NCI-H2107 treated with DMSO at 0.1 percent for 48 hours (cell line): Measurements from ENCODE around the gene TMEM184A.

Experiments used
- DNase-seq: peaks from one replicate; lab custom pipeline; 2025; ENCODE audit not compliant: unreplicated experiment; lab: John Stamatoyannopoulos, UW

The TMEM184A gene

GRCh38 chr7:1569016-1569415, 13.0 kb upstream of the TMEM184A start:
- DNase-seq: peak; percentile 7

GRCh38 chr7:1567896-1568510, 12.0 kb upstream of the TMEM184A start:
- DNase-seq: no peak

DNA sequence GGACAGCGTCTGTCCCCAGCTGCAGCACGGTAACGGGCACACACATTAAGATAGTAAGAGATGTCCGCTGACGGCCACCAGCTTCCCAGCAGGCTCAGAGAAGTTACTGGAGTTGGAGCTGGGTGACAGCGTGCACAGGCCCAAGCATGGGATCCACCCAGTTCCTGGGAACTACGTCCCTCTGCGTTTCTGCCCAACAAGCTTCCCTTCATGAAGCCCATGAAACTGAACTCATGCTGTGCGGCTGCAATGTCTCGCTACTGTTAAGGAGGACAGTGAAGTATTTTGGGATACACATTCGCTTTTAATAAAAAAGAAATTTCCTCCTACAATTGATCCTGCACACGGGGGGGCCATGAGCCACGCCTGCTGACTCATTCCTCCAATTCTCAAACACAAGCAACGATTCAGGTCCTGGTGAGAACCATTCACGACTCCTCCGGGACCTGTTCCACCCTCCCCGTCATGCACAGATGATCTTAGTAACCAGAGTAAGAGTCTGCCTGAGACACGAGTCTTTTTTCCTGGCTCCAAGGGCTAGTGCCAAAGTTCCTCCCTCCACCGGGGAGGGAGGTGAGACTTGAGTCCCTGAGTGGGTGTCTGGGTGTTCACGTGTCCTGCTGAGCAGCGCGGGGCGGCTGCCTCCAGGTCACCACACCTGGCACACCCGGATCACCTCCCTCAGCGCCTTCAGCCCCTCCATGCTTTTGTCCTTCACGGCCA, 11.2 kb upstream of the TMEM184A start:
- DNase-seq: no peak

DNA sequence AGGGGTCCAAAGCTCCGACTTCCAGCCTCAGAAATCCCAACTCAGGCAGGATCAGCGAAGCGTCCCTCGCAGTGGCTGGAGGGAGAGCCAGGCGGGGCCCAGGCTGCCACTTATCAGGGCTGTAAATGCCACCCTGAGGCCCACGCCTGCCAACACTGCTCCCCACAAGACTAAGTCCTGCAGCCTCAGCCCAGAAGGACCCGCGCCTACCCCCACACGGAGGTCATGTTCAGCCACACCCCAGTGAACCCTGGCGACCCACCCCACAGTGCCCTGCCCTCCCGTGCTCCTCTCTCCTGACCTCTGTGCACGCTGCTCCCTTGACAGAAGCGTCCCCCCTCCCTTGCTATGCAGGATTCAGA, 10.7 kb upstream of the TMEM184A start:
- no peak for DNase-seq

- no peak for DNase-seq
Observed at GRCh38 chr7:1564603-1565022, 8.6 kb upstream of the TMEM184A start.

- no peak for DNase-seq
Observed at GRCh38 chr7:1563981-1564602, 8.1 kb upstream of the TMEM184A start.

DNA sequence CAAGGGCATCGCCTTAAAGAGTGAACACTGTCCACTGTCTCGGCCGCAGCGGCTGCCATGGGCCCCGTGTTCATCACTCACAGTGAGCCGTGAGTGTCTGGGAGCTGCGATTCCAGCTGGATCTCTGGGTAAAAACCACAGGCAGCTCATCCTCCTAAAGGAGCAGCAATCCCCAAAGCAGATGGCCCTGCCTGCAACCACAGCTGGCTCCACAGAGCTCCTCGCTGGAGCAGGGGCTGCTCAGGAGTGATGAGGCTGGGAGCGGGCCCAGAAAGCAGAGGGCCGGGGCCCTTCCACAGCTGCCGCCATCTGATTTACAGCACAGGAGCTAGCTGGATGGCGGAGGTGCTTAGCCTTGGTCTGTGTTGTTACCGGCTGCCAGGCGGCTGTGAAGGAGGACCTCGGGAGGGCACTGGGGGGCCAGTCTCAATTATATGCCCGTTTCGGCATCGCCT, 6.6 kb upstream of the TMEM184A start:
- DNase-seq: no peak

DNA sequence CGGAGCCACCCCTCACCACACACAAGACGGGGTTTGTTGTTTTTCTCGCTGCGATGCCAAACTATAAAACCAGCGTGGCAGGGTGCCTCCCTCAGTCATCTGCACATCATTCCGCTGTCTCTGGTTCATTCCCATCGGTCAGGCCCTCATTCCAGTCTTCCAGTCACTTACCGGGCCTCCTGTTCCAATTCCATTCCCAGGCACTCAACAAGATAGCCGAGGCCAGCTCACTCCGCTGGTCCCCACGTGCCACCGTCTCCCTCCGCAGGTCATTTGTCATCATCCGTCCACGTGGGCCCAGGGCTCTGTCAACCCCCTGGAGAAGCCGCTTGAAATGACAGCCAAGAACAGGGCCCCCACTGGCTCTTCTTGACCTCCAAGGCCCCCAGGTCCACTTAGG, 6.1 kb upstream of the TMEM184A start:
- DNase-seq: no peak

- no peak for DNase-seq
Observed at GRCh38 chr7:1561036-1561940, 5.3 kb upstream of the TMEM184A start.

GRCh38 chr7:1560620-1561031, 4.6 kb upstream of the TMEM184A start:
- no peak for DNase-seq

DNA sequence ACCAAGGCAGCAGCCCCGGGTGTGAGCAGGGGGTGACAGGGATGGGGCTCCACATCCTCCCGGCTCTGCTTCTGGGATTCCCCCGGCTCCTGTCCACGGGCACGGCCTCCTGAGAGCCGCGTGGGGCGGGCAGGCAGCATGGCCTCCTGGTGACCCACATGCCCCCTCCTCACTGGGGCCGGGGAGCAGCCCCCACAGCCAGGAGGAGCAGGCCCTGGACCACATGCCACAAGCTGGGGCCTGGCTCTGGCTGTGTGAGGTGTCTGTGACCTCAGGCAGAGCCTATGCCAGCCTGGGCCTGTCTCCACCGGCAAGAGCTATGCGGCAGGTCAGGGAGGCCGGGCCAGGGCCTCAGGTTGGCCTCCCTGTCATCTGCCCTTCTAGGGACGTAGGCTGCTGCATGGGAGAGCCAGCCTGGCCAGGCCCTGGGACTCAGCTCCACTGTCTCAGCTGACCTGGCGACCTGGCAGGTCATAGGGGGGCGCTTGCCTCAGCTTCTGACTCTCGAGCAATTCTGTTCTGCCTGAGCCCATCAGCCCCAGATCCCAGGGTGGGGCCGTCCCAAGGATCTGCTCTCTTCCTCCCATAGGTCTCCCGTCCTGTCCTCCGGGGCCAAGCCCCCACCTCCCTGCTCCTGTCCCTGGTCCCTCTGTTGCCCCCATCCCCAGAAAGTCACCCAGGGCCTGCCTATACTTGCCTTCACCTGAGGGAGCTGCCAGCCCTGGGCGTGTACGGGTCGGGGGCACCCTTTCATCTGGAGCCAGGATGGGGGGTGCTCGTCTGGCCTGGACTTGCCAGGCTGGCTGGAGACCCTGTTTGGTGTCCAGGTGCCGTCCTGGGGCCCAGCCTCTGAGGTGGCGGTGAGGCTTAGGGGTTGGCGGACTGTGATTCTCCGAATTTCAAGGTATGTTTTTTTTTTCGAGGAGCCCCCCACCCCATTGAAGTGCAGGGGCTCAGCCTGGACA, 3.9 kb upstream of the TMEM184A start:
- DNase-seq: no peak

DNA sequence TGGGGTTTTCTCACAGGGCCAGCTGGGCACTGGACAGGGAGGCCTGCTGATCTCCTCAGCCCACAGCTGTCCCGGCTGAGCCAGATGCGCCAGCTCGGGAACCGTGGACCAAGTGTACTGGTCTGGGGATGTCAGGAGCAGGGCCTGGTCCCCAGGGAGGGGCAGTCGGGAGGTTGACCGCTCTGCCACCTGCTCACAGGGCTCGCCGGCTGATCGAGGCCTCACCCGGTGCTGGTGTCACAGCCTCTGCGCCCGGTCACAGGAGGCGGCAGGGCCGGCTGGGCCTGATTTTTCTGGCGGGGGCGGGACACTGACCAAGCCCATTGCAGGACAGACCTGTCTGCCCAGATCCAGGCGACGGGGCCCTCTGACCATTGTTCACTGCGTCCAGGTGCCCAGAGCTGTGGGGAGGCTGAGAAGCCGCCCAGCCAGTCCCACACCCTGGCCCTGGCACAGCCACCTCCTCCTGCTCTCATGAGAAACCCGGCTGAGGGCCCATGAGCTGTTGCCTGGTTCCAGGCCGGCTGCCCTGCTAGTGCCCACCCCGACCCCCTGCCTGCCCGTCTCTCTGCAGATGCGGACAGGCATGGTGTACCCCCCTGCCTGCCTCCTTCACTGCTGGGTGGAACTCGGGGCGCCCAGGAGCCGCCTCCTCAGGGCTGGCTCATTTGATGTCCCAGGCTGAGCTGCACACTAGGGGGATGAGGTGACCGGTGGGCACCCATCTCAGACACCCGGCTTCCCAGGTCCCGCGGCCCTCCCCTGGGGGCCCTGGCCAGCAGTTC, 3.0 kb upstream of the TMEM184A start:
- DNase-seq: no peak

DNA sequence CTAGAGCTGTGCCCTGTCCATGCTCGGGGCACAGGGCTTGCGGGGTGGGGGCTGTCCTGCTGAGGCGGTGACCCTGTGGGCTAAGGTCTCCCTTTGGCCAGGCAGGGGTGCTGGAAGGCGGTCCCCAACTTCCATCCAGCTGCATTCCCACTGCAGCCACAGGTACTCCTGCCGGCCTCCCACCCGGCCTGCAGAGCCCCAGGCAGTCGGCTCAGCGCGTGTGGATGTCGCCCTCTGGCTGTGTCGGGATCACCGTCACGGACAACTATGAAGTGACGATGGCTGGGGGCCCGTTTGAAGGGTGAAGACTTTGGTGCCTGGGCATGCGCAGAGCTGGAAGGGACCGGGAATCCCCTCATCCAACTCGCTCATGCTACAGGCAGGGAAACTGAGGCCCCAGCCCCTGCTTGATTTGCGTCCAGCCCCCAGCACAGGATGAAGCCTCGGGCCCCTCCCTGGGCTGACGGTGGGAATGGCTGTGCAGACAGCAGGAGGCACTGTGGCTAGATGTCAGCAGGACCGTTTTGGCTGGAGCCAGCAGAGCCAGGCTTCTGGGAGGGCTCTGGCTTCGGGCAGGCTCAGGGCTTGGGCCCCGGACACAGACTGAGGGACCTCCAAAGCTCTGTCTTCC, 2.3 kb upstream of the TMEM184A start:
- no peak for DNase-seq

DNA sequence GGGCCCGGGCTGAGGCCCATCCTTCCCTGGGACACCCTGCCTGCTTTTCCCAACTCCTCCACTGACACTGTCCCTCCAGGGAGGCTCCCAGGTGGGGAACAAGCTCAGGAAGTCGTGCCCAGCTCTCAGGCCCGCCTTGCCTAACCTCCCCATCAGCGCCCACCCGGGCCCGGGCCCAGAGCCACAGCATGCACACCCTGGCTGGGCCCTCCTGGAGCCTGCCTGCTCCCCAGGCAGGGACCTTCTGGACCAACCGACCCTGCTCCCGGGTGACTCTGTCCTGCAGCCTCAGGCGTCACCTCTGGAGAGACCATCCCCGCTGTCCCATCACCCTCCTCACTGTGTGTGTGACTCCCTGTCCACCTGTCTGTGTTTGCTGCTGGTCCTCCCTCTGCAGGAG, 1.8 kb upstream of the TMEM184A start:
- no peak for DNase-seq

DNA sequence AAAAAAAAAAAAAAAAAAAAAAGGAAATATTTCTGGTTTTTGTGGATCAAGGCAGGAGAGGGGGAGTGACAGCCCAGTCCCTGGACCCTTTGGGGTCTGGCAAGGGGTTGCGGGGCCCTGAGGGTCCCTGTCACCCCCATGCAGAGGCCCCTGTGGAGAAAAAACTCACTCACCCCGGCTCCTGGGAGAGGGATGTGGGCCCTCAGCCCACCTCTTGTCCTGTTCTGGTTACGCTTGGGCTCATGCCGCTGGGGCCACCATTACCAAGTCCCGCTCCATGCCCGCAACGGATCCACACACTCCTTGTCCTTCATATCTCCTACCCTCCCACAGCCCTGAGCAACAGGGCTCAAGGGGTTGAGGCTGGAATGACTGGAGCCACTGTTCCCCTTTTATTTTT, 1.0 kb upstream of the TMEM184A start:
- no peak for DNase-seq

DNA sequence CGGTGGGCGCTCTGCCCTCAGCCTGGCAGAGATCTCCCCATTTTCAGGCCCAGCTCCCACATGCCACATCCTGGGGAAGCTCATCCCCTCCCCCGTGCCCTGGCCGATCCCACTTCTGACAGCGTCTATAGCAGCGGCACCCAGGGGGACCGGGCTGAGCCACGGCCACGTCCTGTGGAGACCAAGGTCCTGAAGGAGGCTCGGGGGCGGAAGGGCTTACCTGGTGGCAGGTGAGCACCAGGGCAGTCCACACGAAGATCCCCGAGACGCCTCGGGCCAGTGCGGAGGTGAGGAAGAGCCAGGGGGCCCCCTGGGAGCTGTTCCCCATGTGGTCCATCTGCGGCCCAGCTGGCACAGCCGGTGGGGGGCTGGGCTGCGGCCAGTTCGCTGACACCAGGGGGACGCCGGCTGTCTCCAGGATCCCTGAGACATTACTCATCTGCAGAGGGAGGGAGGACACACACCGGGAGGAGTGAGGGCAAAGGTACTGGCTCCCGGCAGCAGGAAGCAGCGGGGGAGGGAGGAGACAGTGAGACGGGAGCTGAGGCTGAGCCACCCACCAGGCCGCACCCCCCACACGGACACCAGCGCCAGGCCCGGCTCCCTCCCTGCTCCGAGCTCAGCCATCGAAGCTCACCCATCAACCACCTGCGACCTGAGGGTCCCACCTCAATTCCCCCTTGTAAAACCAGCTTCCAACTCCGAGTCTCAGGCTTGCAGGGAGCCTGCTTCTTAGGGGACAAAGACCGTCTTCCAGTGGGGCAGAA, 776 bp downstream of the TMEM184A start:
- peak; percentile 62 for DNase-seq

- no peak for DNase-seq
Observed at GRCh38 chr7:1554333-1555045, 1.5 kb downstream of the TMEM184A start.
